Trophoblast cell (in vitro differentiated cells and primary cell): ENCODE measurements around the gene ZHX3.

Experiments used
- DNase-seq, 2 donors: peaks; one replicate each; pipeline ENCODE4 v3.0.0-alpha.2; 2016
- H2AFZ ChIP-seq: 2 replicates; pipeline ENCODE4 v1.6.1; 2013; ENCODE audit warnings: low read length, moderate library complexity, mild to moderate bottlenecking; ENCODE audit not compliant: insufficient read depth, poor library complexity
- H2AK5ac ChIP-seq: 2 replicates; pipeline ENCODE4 v1.6.1; 2013; ENCODE audit warnings: mild to moderate bottlenecking, low read length
- H2BK120ac ChIP-seq: 2 replicates; pipeline ENCODE4 v1.6.1; 2013; ENCODE audit warnings: low read length, mild to moderate bottlenecking, moderate library complexity; ENCODE audit not compliant: insufficient read depth, poor library complexity
- H2BK12ac ChIP-seq: 2 replicates; pipeline ENCODE4 v1.6.1; 2013; ENCODE audit warnings: mild to moderate bottlenecking, low read length, moderate library complexity
- H2BK5ac ChIP-seq: 2 replicates; pipeline ENCODE4 v1.6.1; 2013; ENCODE audit warnings: low read length, low read depth, moderate library complexity, mild to moderate bottlenecking; ENCODE audit not compliant: poor library complexity
- H3K14ac ChIP-seq: 2 replicates; pipeline ENCODE4 v1.6.1; 2013; ENCODE audit warnings: mild to moderate bottlenecking, low read length
- H3K18ac ChIP-seq: 2 replicates; pipeline ENCODE4 v1.6.1; 2013; ENCODE audit warnings: mild to moderate bottlenecking, low read length
- H3K23ac ChIP-seq: 2 replicates; pipeline ENCODE4 v1.6.1; 2013; ENCODE audit warnings: low read length
- H3K27ac ChIP-seq: 2 replicates; pipeline ENCODE4 v1.5.1; 2013; ENCODE audit warnings: low read depth, mild to moderate bottlenecking, inconsistent platforms, low read length, moderate library complexity
- H3K27me3 ChIP-seq: 2 replicates; pipeline ENCODE4 v1.6.1; 2013; ENCODE audit warnings: inconsistent platforms, mild to moderate bottlenecking, low read length, moderate library complexity; ENCODE audit not compliant: insufficient read depth
- H3K36me3 ChIP-seq, 2 experiments: 1 replicate in 1 of 2; 2 replicates in 1 of 2; pipeline ENCODE4 v1.6.1; 2013; ENCODE audit warnings: low read length in 2 of 2, mild to moderate bottlenecking in 2 of 2, moderate library complexity in 1 of 2; ENCODE audit not compliant: insufficient read depth in 2 of 2, control insufficient read depth in 1 of 2
- H3K4ac ChIP-seq: 2 replicates; pipeline ENCODE4 v1.6.1; 2013; ENCODE audit warnings: low read depth, mild to moderate bottlenecking, low read length, moderate library complexity
- H3K4me1 ChIP-seq, 2 experiments: 1 replicate in 1 of 2; 2 replicates in 1 of 2; pipeline ENCODE4 v1.6.1; 2013; ENCODE audit warnings: low read length in 2 of 2, mild to moderate bottlenecking in 2 of 2, moderate library complexity in 1 of 2; ENCODE audit not compliant: insufficient read depth in 2 of 2, control insufficient read depth in 1 of 2
- H3K4me2 ChIP-seq: 2 replicates; pipeline ENCODE4 v1.6.1; 2013; ENCODE audit warnings: inconsistent platforms, mild to moderate bottlenecking, low read length, moderate library complexity
- H3K4me3 ChIP-seq: 2 replicates; pipeline ENCODE4 v1.5.1; 2013; ENCODE audit warnings: mild to moderate bottlenecking, low read depth, low read length, inconsistent platforms
- H3K79me1 ChIP-seq: one replicate; pipeline ENCODE4 v1.6.1; 2013; ENCODE audit warnings: low read length
- H3K79me2 ChIP-seq: 2 replicates; pipeline ENCODE4 v1.6.1; 2013; ENCODE audit warnings: low read length, mild to moderate bottlenecking; ENCODE audit not compliant: control insufficient read depth, insufficient read depth, poor library complexity
- H3K9ac ChIP-seq: 2 replicates; pipeline ENCODE4 v1.6.1; 2013; ENCODE audit warnings: mild to moderate bottlenecking, low read length
- H3K9me3 ChIP-seq: 2 replicates; pipeline ENCODE4 v1.6.1; 2013; ENCODE audit warnings: low read depth, mild to moderate bottlenecking, control low read depth, inconsistent platforms, low read length; ENCODE audit not compliant: insufficient read depth
- H4K12ac ChIP-seq: 2 replicates; pipeline ENCODE4 v1.6.1; 2013; ENCODE audit warnings: low read depth, mild to moderate bottlenecking, low read length, moderate library complexity
- H4K8ac ChIP-seq: 2 replicates; pipeline ENCODE4 v1.6.1; 2013; ENCODE audit warnings: low read depth, mild to moderate bottlenecking, low read length, moderate library complexity
- H4K91ac ChIP-seq: one replicate; pipeline ENCODE4 v1.6.1; 2013; ENCODE audit warnings: low read depth, mild to moderate bottlenecking, low read length, moderate library complexity
- WGBS: extraction: QIAGEN DNeasy Blood & Tissue Kit; methylation state at CpG from one replicate; pipeline ENCODE4 v1.1.7; 2013; ENCODE audit warnings: missing lambda C conversion rate; ENCODE audit not compliant: insufficient read length, insufficient coverage; ENCODE audit errors: extremely low coverage; 5-methylcytosine and 5-hydroxymethylcytosine counted together

Gene ZHX3

DNA sequence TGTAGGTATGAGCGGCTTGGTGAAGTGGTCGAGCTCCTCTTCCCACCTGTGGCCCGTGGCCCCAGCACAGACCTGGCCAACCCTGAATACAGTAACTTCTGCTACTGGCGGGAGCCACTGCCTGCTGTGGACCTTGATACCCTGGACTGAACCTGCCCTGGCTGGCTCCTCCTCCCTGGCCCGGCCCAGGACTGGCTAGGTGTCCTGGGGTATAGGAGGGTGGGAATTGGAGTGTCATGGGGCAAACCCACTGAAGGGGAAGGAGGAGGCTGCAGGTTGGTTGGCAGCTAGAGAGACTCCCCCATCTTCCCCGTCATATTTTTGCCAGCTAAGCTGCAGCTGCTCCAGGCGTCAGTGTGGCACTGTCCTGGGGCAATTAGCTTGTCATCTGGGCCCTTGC is 41.2 kb upstream of the ZHX3 start:
- DNase-seq: no peak
- Histone ChIP-seq H2AFZ (no peak overlapping the region), H2BK120ac (no peak overlapping the region), H3K79me1 (no peaks in the 10 kb centered on the region), H4K8ac (no peak overlapping the region), H3K4me1 (no peaks in the 10 kb centered on the region), H4K12ac (no peak overlapping the region), H2BK12ac (no peak overlapping the region), H3K9me3 (no peaks in the 10 kb centered on the region), H3K36me3 (no peaks in the 10 kb centered on the region), H3K4me2 (no peak overlapping the region), H3K4me3 (no peak overlapping the region), H3K79me2 (no peaks in the 10 kb centered on the region), H3K9ac (no peak overlapping the region), H3K14ac (no peak overlapping the region), H2AK5ac (no peak overlapping the region), H4K91ac (no peak overlapping the region), H2BK5ac (no peak overlapping the region), H3K4ac (no peak overlapping the region), H3K23ac (no peak overlapping the region), H3K27me3 (no peaks in the 10 kb centered on the region), H3K27ac (no peak overlapping the region), H3K18ac (no peak overlapping the region)
- WGBS: no CpG with 5 or more reads among the region's 7 CpGs

DNA sequence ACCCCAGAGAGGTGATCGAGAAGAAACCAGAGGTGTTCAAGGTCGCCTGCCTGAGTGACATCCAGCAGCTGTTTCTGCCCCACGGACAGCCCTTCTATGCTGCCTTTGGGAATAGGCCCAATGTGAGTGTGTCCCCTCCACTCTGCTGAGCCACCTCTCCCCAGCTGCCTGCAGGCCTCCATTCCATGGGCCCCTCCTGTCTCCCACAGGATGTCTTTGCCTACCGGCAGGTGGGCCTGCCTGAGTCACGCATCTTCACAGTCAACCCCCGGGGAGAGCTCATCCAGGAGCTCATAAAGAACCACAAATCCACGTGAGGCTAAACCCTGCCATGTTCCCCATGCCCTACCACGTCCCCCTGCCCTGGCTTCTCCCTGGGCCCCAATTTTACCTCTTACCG is 40.7 kb upstream of the ZHX3 start:
- Histone ChIP-seq H3K4me1 (no peaks in the 10 kb centered on the region), H4K8ac (no peak overlapping the region), H2AFZ (no peak overlapping the region), H3K79me1 (no peaks in the 10 kb centered on the region), H3K79me2 (no peaks in the 10 kb centered on the region), H3K23ac (no peak overlapping the region), H2BK5ac (no peak overlapping the region), H4K91ac (no peak overlapping the region), H3K9me3 (no peaks in the 10 kb centered on the region), H2BK12ac (no peak overlapping the region), H3K4me2 (no peak overlapping the region), H3K9ac (no peak overlapping the region), H3K4ac (no peak overlapping the region), H2BK120ac (no peak overlapping the region), H3K27ac (no peak overlapping the region), H3K4me3 (no peak overlapping the region), H3K14ac (no peak overlapping the region), H2AK5ac (no peak overlapping the region), H3K36me3 (no peaks in the 10 kb centered on the region), H4K12ac (no peak overlapping the region), H3K27me3 (no peaks in the 10 kb centered on the region), H3K18ac (no peak overlapping the region)
- WGBS: no CpG with 5 or more reads among the region's 9 CpGs
- DNase-seq: no peak

DNA sequence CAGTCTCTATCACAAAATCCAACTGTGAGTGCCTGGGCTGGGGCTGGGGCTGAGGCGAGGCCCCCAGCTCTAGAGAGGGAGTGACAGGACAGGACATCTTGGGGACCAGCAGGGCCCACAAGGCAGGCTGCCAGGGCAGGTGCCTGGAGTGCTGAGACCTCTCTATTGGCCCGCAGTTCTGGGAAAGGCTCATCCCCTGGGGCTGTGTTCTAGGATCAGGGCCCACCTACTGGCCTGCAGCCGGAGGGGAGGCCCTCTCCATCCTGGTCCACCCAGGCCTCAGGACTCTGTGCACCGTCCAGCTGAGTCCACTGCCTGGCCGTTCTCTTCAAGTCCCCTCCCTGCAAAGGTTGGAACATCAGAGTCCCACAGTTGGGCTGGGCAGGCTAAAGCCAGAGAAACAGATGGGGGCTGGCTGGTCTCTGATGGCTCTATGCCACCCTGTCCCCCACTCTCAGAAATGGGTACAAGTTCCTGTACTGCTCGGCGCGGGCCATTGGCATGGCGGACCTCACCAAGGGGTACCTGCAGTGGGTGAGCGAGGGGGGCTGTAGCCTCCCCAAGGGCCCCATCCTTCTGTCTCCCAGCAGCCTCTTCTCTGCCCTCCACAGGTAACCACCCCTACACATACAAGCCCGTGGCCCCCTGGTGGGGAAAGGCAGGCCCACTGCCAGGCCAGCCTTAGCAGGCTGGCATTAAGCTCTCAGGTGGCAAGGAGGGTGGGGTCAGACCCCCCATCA is 40.1 kb upstream of the ZHX3 start:
- no peaks in the 10 kb centered on the region for H3K9me3 ChIP-seq
- no peak overlapping the region for H3K4me2 ChIP-seq
- no peak overlapping the region for H3K14ac ChIP-seq
- DNase-seq: no peak
- no peak overlapping the region for H2AK5ac ChIP-seq
- no peak overlapping the region for H3K23ac ChIP-seq
- no peak overlapping the region for H4K8ac ChIP-seq
- H4K91ac ChIP-seq: no peak overlapping the region
- H3K79me1 ChIP-seq: no peaks in the 10 kb centered on the region
- H2BK5ac ChIP-seq: no peak overlapping the region
- no peak overlapping the region for H3K27ac ChIP-seq
- H2BK120ac ChIP-seq: no peak overlapping the region
- H3K4ac ChIP-seq: no peak overlapping the region
- H3K4me3 ChIP-seq: no peak overlapping the region
- H3K36me3 ChIP-seq: no peaks in the 10 kb centered on the region
- no peak overlapping the region for H2AFZ ChIP-seq
- no peaks in the 10 kb centered on the region for H3K79me2 ChIP-seq
- no peak overlapping the region for H3K9ac ChIP-seq
- no peaks in the 10 kb centered on the region for H3K4me1 ChIP-seq
- WGBS: no CpG with 5 or more reads among the region's 11 CpGs
- H3K18ac ChIP-seq: no peak overlapping the region
- no peak overlapping the region for H2BK12ac ChIP-seq
- H3K27me3 ChIP-seq: no peaks in the 10 kb centered on the region
- H4K12ac ChIP-seq: no peak overlapping the region

DNA sequence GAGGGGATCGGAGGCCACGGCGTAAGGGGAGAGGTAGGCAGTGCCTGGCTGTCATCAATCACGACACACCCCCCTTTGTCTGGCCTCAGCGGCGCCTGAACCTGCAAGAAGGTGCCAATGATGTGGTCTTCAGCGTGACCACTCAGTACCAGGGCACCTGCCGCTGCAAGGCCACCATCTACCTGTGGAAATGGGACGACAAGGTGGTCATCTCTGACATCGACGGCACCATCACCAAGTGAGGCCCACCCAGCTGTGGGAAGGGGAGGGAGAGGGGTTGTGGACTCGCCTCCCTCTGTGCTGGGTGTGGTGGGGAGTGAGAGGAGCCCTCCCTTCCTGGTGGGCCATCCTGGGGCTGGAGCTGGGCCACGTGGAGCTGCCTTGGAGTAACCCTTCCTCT is 39.4 kb upstream of the ZHX3 start:
- Histone ChIP-seq H3K4ac (no peak overlapping the region), H3K27me3 (no peaks in the 10 kb centered on the region), H3K79me1 (no peaks in the 10 kb centered on the region), H3K4me1 (no peaks in the 10 kb centered on the region), H2BK120ac (no peak overlapping the region), H4K91ac (no peak overlapping the region), H3K9ac (no peak overlapping the region), H4K12ac (no peak overlapping the region), H2AFZ (no peak overlapping the region), H3K4me3 (no peak overlapping the region), H3K79me2 (no peaks in the 10 kb centered on the region), H2BK5ac (no peak overlapping the region), H3K14ac (no peak overlapping the region), H3K18ac (no peak overlapping the region), H4K8ac (no peak overlapping the region), H2BK12ac (no peak overlapping the region), H3K36me3 (no peaks in the 10 kb centered on the region), H3K23ac (no peak overlapping the region), H3K27ac (no peak overlapping the region), H2AK5ac (no peak overlapping the region), H3K4me2 (no peak overlapping the region), H3K9me3 (no peaks in the 10 kb centered on the region)
- no peak for DNase-seq
- WGBS: no CpG with 5 or more reads among the region's 13 CpGs
